Neural progenitor cell (in vitro differentiated cells): ENCODE data around the gene RASD1.

Source experiments
- CTCF ChIP-seq: fragments of 200-600 bp; sonication (generic); IDR thresholded peaks from 2 replicates; pipeline ENCODE4 v1.5.1; 2017; ENCODE audit warnings: antibody characterized with exemption, mild to moderate bottlenecking
- EZH2 ChIP-seq: fragments of 200-600 bp; sonication (generic); IDR thresholded peaks from 2 replicates; pipeline ENCODE4 v1.6.1; 2017; ENCODE audit warnings: antibody characterized with exemption, mild to moderate bottlenecking, moderate library complexity
- EZH2phosphoT487 ChIP-seq: fragments of 200-600 bp; sonication (generic); IDR thresholded peaks from 2 replicates; pipeline ENCODE4 v1.6.1; 2017; ENCODE audit warnings: antibody characterized with exemption

GRCh38 chr17:17491546-17491988, 4.6 kb downstream of the RASD1 start:
- TF ChIP-seq CTCF (no peak), EZH2 (no peak), EZH2phosphoT487 (no peak)
